ENCODE measurements around the gene MRPL34.

The MRPL34 gene

DNA sequence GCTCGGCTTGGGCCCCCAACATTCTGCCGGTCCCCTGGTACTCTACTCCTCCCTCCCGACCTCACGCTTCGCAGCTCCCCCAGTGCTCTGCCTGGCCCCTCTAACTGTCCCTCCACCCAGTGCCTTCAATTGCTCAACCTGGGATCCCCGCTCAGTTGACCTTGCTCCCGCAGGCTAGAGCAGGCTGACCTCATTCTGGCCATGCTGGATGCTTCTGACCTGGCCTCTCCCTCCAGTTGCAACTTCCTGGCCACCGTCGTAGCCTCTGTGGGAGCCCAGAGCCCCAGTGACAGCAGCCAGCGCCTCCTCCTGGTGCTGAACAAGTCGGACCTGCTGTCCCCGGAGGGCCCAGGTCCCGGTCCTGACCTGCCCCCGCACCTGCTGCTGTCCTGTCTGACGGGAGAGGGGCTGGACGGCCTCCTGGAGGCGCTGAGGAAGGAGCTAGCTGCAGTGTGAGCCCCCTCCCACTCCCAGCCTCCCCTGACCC, 35.2 kb downstream of the MRPL34 start:
- DNase-seq (ENCODE audit: low read depth), result no peak
- TF ChIP-seq, protein P1, sequence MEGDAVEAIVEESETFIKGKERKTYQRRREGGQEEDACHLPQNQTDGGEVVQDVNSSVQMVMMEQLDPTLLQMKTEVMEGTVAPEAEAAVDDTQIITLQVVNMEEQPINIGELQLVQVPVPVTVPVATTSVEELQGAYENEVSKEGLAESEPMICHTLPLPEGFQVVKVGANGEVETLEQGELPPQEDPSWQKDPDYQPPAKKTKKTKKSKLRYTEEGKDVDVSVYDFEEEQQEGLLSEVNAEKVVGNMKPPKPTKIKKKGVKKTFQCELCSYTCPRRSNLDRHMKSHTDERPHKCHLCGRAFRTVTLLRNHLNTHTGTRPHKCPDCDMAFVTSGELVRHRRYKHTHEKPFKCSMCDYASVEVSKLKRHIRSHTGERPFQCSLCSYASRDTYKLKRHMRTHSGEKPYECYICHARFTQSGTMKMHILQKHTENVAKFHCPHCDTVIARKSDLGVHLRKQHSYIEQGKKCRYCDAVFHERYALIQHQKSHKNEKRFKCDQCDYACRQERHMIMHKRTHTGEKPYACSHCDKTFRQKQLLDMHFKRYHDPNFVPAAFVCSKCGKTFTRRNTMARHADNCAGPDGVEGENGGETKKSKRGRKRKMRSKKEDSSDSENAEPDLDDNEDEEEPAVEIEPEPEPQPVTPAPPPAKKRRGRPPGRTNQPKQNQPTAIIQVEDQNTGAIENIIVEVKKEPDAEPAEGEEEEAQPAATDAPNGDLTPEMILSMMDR (conservative IDR thresholded peaks at IDR 0.05; ENCODE audit: low read length), result no peak

DNA sequence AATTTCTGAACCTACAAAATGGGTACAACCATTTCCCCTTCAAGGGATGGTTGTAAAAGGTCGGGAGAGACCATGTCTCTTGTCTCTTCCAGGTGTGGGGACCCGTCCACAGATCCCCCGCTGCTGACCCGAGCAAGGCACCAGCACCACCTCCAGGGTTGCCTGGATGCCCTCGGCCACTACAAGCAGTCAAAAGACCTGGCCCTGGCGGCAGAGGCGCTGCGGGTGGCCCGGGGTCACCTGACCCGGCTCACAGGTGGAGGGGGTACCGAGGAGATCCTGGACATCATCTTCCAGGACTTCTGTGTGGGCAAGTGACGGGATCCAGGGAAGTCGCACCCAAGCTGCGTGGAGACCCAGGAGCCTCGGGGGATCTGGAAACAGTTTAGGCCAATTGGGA, 35.7 kb downstream of the MRPL34 start:
- no peak for DNase-seq (ENCODE audit: low read depth)
- no peak overlapping the region for H3K4me3 ChIP-seq (ENCODE audit: low read length)
- TF ChIP-seq, protein P1 (conservative IDR thresholded peaks at IDR 0.05; ENCODE audit: low read length), result no peak

More for the DNA sequence above, 35.2 kb downstream of the MRPL34 start:
- no peak overlapping the region for H3K4me3 ChIP-seq (ENCODE audit: low read length)

DNA sequence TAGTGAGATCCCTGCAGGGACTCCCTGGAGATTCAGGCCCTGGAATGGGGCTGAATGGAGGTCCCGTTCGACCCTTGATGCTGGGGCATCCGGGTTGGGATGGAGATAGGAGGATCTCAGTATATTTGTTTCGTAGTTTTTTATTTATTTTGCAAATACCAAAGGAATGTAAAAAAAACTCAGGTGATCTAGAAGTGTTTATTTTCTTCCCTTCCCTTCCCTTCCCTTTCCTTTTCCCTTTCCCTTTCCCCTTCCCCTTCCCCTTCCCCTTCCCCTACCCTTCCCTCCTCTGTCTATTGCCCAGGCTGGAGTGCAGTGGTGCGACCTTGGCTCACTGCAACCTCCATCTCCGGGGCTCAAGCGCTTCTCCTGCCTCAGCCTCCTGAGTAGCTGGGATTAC, 36.2 kb downstream of the MRPL34 start:
- no peak for DNase-seq (ENCODE audit: low read depth)
- no peak overlapping the region for H3K4me3 ChIP-seq (ENCODE audit: low read length)
- TF ChIP-seq, protein P1 (conservative IDR thresholded peaks at IDR 0.05; ENCODE audit: low read length), result no peak

DNA sequence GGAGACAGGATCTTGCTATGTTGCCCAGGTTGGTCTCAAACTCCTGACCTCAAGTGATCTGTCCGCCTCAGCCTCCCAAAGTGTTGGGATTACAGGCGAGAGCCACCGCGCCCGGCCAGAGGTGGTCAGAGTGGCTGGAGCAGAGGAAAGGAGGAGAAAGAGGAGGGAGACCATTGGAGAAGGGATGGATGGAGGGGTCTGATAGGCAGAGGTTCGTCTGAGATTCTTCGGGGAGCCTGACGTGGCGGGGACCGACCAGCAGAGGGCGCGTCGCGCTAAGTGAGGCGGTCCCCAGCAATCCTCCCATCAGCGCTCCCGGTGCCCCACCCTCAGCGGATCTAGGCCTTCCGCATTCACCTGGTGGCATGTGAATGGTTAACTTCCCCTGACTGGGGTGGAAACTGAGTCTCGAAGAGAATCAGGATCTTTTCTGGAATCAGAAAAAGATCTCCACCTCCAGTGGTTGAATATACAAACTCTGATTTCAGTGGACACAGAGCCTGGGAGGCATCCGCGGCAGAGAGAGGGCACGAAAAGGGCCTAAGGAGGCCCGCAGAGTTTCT, 40.5 kb downstream of the MRPL34 start:
- H3K4me3 ChIP-seq (ENCODE audit: low read length), result no peak overlapping the region
- TF ChIP-seq, protein P1 (conservative IDR thresholded peaks at IDR 0.05; ENCODE audit: low read length), result peak; percentile 80
- peak; percentile 41 for DNase-seq (ENCODE audit: low read depth)

DNA sequence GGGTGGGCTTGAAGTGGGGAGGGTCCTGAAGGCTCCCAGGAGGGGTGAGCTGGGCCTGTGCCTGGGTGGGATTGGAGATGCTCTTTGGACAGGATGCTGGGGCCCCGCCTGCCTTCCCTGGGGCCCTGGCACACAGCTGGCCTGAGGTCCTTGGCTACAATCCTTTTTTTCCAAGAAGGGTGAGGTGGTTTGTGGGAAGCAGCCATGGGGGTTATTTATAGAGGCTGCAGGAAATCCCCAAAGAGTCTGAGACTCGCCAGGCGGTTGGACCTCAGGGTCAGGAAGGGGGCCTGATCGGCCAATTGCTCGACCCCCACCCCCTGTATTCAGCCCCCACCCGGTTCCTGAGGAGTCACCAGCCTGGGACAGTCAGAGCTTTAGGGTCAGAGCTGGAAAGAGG, 41.7 kb downstream of the MRPL34 start:
- DNase-seq (ENCODE audit: low read depth), result no peak
- H3K4me3 ChIP-seq (ENCODE audit: low read length), result no peak overlapping the region
- TF ChIP-seq, protein P1 (conservative IDR thresholded peaks at IDR 0.05; ENCODE audit: low read length), result no peak

DNA sequence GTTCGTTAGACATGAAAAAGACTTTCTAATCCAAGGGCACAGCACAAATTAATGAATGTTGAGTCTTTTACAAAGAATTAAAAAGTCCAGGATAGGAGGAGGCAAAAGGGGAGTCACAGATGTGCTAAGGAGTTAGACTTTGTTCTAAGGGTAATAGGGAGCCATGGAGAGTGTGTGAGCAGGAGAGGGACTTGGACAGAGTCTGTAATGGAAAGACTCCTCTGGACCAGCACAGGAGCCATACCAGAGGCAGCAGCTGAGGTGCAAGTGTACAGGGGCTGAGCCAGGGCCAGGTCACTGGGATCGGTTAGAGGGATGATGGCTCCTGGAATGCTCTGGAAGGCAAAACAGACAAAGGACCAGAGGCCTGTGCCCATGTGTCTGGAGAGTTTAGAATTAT, 42.2 kb downstream of the MRPL34 start:
- DNase-seq (ENCODE audit: low read depth), result no peak
- H3K4me3 ChIP-seq (ENCODE audit: low read length), result no peak overlapping the region
- TF ChIP-seq, protein P1 (conservative IDR thresholded peaks at IDR 0.05; ENCODE audit: low read length), result no peak

DNA sequence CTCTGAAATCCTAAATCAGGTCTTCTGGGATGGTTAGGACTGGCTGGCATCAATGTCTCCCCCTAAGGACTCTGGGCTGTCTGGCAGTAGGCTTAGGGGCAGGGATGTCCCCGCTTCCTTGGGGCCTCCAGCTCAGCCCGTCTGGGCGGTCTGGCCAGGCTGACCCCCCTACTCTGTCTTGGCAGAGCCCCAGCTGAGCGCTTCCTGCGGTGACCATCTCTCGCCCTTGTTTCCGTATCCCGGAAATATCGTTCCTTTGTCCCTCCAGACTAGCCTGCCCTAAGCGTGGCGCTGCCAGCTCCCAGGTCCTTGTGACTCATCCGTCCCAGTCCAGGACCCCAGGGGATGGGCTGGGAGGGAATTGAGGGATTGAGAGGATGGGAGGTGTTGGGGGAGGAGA, 43.0 kb downstream of the MRPL34 start:
- DNase-seq (ENCODE audit: low read depth), result peak; percentile 29
- H3K4me3 ChIP-seq (ENCODE audit: low read length), result peak overlapping the region; percentile 36
- TF ChIP-seq, protein P1 (conservative IDR thresholded peaks at IDR 0.05; ENCODE audit: low read length), result no peak
